Islet of Langerhans (tissue), 1 donor: ENCODE results near the gene TEKTIP1.
"Not testable (repeated sequence)": the region's sequence is repeated elsewhere in the genome, so short reads cannot be mapped to it uniquely, and the experiment has no call there.

Source experiments
- FAIRE-seq: peaks from one replicate; lab custom pipeline; 2011; peaks lifted over from hg19 to GRCh38; lab: Jason Lieb, UNC

The TEKTIP1 gene

GRCh38 chr19:3524078-3524842 is 14.7 kb upstream of the TEKTIP1 start:
- no peak for FAIRE-seq

- no peak for FAIRE-seq
Measured at GRCh38 chr19:3524904-3525451, 14.0 kb upstream of the TEKTIP1 start.

- FAIRE-seq: no peak
Measured at GRCh38 chr19:3526507-3527237, 12.3 kb upstream of the TEKTIP1 start.

- no peak for FAIRE-seq
Measured at GRCh38 chr19:3527238-3527910, 11.6 kb upstream of the TEKTIP1 start.

GRCh38 chr19:3528080-3528479 is 10.9 kb upstream of the TEKTIP1 start:
- FAIRE-seq: no peak

- no peak for FAIRE-seq
Measured at GRCh38 chr19:3528539-3529211, 10.3 kb upstream of the TEKTIP1 start.

- FAIRE-seq: not testable (repeated sequence)
Measured at GRCh38 chr19:3529299-3529698, 9.7 kb upstream of the TEKTIP1 start.

GRCh38 chr19:3530389-3530788 is 8.6 kb upstream of the TEKTIP1 start:
- FAIRE-seq: no peak

GRCh38 chr19:3531716-3532115 is 7.3 kb upstream of the TEKTIP1 start:
- no peak for FAIRE-seq

GRCh38 chr19:3532154-3532786 is 6.7 kb upstream of the TEKTIP1 start:
- FAIRE-seq: no peak

GRCh38 chr19:3533033-3533432 is 5.9 kb upstream of the TEKTIP1 start:
- no peak for FAIRE-seq

GRCh38 chr19:3533563-3534216 is 5.3 kb upstream of the TEKTIP1 start:
- FAIRE-seq: no peak

GRCh38 chr19:3534375-3535234 is 4.4 kb upstream of the TEKTIP1 start:
- FAIRE-seq: no peak

- no peak for FAIRE-seq
Measured at GRCh38 chr19:3535235-3535535, 3.8 kb upstream of the TEKTIP1 start.

GRCh38 chr19:3535563-3535965 is 3.4 kb upstream of the TEKTIP1 start:
- FAIRE-seq: no peak

- FAIRE-seq: no peak
Measured at GRCh38 chr19:3535981-3536380, 3.0 kb upstream of the TEKTIP1 start.

- no peak for FAIRE-seq
Measured at GRCh38 chr19:3536429-3537100, 2.4 kb upstream of the TEKTIP1 start.

GRCh38 chr19:3537101-3537437 is 1.9 kb upstream of the TEKTIP1 start:
- FAIRE-seq: no peak

GRCh38 chr19:3537438-3538240 is 1.3 kb upstream of the TEKTIP1 start:
- FAIRE-seq: no peak
